ENCODE measurements around the gene SLC25A10.

Gene SLC25A10

DNA sequence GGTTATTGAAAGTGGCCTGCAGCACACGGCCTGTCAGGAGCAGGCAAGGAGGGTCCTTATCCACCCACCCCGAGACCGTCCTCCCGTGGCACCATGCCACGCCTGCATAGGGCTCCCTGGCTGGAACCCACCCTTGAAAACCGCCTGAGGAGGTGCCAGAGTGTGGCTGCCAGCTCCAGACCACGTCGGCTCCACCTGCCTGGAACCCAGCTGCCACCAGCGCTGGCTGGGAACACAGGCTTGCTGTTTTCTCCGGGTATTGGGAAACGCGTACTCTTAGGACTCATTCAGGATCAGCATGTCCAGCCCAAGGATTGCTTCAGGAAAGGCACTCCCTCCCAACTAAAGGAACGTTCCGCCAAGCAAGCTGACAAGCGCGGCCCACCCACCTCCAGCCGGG is 35.2 kb upstream of the SLC25A10 start:
- H3K27me3 ChIP-seq (replicated peaks; ENCODE audit: control insufficient read depth, insufficient read depth, low read length): no peaks in the 10 kb centered on the region
- no peak overlapping the region for H3K9ac ChIP-seq (ENCODE audit: low read length)
- H3K9me3 ChIP-seq (ENCODE audit: control insufficient read depth, low read length): no peaks in the 10 kb centered on the region
- DNase-seq (ENCODE audit: low read depth): no peak
- H3K4me3 ChIP-seq (ENCODE audit: low read length): no peak overlapping the region
- peaks cover 24% of the 10 kb centered on the region for H3K36me3 ChIP-seq (ENCODE audit: control insufficient read depth, insufficient read depth, low read length, severe bottlenecking)
- peaks cover 12% of the 10 kb centered on the region for H3K4me1 ChIP-seq (ENCODE audit: control insufficient read depth, insufficient read depth, low read length)

DNA sequence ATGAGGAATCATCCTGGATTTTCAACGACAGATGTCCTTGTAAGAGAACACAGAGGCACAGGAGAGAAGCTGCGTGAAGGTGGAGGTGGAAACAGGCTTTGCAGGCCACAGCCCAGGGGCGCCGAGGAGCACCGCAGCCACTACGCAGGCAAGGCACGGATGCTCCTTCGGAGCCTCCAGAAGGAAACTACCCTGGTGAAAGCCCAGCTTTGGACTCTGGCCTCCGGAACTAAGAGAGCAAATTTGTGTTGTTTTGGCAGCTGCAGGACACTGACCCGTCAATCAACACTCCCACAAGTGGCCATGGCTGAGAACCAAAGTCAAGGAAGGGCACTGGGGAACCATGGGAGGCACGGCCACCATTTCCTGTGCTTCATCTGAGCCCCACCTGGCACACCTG is 31.9 kb upstream of the SLC25A10 start:
- Histone ChIP-seq H3K9ac (ENCODE audit: low read length) (peak overlapping the region; percentile 36), H3K9me3 (ENCODE audit: control insufficient read depth, low read length) (no peaks in the 10 kb centered on the region)
- DNase-seq (ENCODE audit: low read depth): no peak

DNA sequence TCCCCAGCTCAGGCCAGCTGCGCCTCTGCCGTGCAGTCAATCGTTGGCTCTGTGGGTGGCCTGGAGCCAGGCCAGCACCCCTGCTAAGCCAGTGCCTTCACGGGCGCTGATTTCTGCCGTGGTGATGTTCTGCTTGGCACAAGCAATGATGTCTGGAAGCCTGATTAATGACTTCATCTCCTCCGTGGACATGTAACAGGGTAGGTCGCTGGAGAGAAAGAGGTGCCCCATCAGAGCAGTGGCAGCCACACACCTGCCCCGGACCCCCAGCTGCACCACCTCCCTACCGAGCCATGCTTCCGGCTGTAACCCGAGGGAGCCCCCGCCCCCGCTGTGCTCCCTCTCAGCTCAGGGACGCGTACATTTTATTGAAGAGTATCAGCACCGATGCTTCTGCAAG is 30.4 kb upstream of the SLC25A10 start:
- peaks cover 10% of the 10 kb centered on the region for H3K36me3 ChIP-seq (ENCODE audit: control insufficient read depth, insufficient read depth, low read length, severe bottlenecking)
- DNase-seq (ENCODE audit: low read depth): no peak
- no peak overlapping the region for H3K4me3 ChIP-seq (ENCODE audit: low read length)
- H3K9ac ChIP-seq (ENCODE audit: low read length): no peak overlapping the region
- peaks cover 33% of the 10 kb centered on the region for H3K4me1 ChIP-seq (ENCODE audit: control insufficient read depth, insufficient read depth, low read length)
- no peaks in the 10 kb centered on the region for H3K9me3 ChIP-seq (ENCODE audit: control insufficient read depth, low read length)
- no peaks in the 10 kb centered on the region for H3K27me3 ChIP-seq (replicated peaks; ENCODE audit: control insufficient read depth, insufficient read depth, low read length)

More for the DNA sequence above, 31.9 kb upstream of the SLC25A10 start:
- Histone ChIP-seq H3K4me1 (ENCODE audit: control insufficient read depth, insufficient read depth, low read length) (peaks cover 31% of the 10 kb centered on the region), H3K36me3 (ENCODE audit: control insufficient read depth, insufficient read depth, low read length, severe bottlenecking) (no peaks in the 10 kb centered on the region), H3K27me3 (replicated peaks; ENCODE audit: control insufficient read depth, insufficient read depth, low read length) (no peaks in the 10 kb centered on the region), H3K4me3 (ENCODE audit: low read length) (no peak overlapping the region)

DNA sequence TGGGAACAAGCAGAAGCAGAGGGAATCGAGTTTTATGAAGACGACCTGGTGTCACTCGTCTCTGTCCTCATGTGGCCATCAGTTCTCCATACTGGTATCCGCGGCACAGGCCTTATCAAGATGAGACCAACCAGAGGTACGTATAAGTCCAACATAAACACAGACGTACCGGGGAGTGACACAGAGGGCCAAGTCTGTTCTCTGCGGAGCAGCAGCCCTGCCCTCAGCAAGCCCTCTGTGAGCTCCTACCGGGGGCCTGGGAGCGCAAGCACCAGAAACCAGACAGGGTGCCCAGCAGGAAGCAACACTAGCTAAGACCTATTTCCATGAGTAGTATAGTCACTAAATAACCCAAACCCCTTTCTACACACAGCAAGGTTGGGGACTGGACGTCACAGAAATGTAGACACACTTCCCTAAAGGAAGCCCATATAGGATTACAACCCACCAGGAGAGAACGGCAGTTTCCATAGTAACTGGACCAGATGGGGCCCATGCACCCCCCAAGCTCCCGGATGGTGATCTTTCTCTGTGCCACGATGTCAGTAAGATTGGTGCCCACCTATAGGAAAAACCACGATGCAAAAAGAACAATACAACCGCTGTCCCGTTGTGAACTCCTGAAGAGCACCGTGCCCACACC is 29.4 kb upstream of the SLC25A10 start:
- peak; percentile 51 for DNase-seq (ENCODE audit: low read depth)
- Histone ChIP-seq H3K9me3 (ENCODE audit: control insufficient read depth, low read length) (no peaks in the 10 kb centered on the region), H3K4me3 (ENCODE audit: low read length) (peak overlapping the region; percentile 89), H3K4me1 (ENCODE audit: control insufficient read depth, insufficient read depth, low read length) (peaks cover 27% of the 10 kb centered on the region), H3K36me3 (ENCODE audit: control insufficient read depth, insufficient read depth, low read length, severe bottlenecking) (peaks cover 20% of the 10 kb centered on the region), H3K27me3 (replicated peaks; ENCODE audit: control insufficient read depth, insufficient read depth, low read length) (no peaks in the 10 kb centered on the region), H3K9ac (ENCODE audit: low read length) (peak overlapping the region; percentile 96)

DNA sequence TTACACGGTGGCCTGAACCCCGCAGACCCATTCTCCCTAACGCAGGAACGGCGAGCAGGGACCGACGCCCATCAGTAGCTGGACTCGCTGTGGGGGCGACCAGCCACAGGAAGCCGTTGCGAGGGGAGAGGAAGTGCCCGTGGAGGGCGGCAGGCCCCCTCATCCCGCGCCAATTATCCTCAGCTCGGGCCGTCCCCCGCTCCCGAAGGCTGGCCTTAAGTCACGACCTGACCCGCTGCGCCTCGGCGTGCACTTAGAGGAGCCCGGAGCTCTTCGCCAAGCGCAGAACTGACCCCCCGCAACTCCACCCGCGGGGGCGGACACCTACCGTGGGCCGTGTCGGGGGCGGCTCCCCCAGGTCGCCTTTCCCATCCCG is 28.9 kb upstream of the SLC25A10 start:
- no peaks in the 10 kb centered on the region for H3K9me3 ChIP-seq (ENCODE audit: control insufficient read depth, low read length)
- peak overlapping the region; percentile 96 for H3K9ac ChIP-seq (ENCODE audit: low read length)
- DNase-seq (ENCODE audit: low read depth): no peak
- no peaks in the 10 kb centered on the region for H3K27me3 ChIP-seq (replicated peaks; ENCODE audit: control insufficient read depth, insufficient read depth, low read length)
- H3K36me3 ChIP-seq (ENCODE audit: control insufficient read depth, insufficient read depth, low read length, severe bottlenecking): peaks cover 26% of the 10 kb centered on the region
- H3K4me3 ChIP-seq (ENCODE audit: low read length): peak overlapping the region; percentile 89
- H3K4me1 ChIP-seq (ENCODE audit: control insufficient read depth, insufficient read depth, low read length): peaks cover 27% of the 10 kb centered on the region

DNA sequence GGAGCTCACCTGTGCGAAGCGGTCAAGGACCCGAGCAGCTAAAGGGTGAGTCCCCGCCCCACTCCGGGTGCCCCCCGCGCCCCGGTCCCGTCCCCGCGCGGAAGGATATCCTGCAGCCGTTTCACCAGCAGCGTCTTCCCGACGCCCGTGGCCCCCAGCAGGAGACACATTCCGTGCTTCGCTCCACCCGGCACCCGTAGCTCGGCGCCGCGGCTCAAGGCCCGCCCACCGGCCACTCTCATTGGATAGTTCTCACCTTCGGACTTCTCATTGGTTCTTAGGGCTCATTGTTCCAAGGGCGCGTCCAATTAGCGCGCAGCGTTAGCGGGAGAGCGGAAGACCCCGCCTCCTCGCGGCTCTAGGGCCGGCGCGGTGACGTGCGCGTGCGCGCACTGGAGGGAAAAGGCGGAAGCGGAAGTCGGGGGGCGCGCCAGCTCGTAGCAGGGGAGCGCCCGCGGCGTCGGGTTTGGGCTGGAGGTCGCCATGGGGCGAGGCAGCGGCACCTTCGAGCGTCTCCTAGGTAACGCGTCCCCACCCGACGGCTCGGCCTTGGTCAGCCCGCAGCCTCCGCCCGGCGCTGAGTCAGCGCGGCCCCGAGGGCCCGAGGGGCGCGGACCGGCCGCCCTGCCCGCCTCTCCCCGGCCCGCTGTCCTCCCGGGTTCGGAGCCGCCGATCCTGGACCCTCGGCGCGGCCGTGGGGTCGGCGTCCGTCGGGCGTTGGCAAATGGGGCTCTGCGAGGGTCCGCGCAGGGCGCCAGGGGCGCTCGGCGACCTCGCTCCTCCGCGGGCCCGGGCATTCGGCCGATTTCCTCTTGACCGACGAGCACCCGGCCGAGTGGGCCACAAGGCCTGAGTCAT is 28.3 kb upstream of the SLC25A10 start, which contains the start of the genes ARL16 and HGS:
Gene ARL16, minus strand, starts transcription at position 214 of the 858 bp plus-strand sequence. Its CDS starts 44 bp downstream, at position 170.
Gene HGS, plus strand, starts transcription at position 428 of the 858 bp plus-strand sequence. Its CDS starts 56 bp downstream, at position 484.
- DNase-seq (ENCODE audit: low read depth): peak; percentile 100
- H3K9me3 ChIP-seq (ENCODE audit: control insufficient read depth, low read length): no peaks in the 10 kb centered on the region
- peaks cover 27% of the 10 kb centered on the region for H3K4me1 ChIP-seq (ENCODE audit: control insufficient read depth, insufficient read depth, low read length)
- H3K9ac ChIP-seq (ENCODE audit: low read length): peak within 1 kb of the TSS; percentile 96
- no peaks in the 10 kb centered on the region for H3K27me3 ChIP-seq (replicated peaks; ENCODE audit: control insufficient read depth, insufficient read depth, low read length)
- peak within 1 kb of the TSS; percentile 89 for H3K4me3 ChIP-seq (ENCODE audit: low read length)
- peaks cover 32% of the 10 kb centered on the region for H3K36me3 ChIP-seq (ENCODE audit: control insufficient read depth, insufficient read depth, low read length, severe bottlenecking)

DNA sequence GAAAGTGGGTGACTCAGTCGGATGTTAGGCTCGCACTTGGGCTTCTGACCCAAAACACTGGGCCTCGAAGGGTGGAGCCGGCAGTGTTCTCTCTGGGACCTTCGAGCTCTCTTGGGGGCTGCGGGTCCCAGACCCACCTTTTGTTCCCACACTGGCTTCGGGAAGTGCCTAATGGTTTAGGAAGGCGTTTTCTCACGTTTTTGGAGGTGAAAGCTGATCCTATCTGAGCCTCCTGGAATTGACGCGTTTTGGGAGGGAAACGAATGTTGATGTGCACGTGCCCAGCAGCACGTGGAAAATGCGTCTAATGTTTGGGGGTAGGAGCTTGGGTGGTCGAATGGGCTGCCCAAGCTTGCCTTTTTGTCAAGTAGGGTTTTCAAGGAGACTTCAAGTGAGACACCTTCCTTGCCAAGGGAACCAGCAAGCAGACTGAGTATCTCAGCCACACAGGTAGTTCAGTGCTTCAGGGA is 27.6 kb upstream of the SLC25A10 start:
- Histone ChIP-seq H3K27me3 (replicated peaks; ENCODE audit: control insufficient read depth, insufficient read depth, low read length) (no peaks in the 10 kb centered on the region), H3K9ac (ENCODE audit: low read length) (peak overlapping the region; percentile 90), H3K4me3 (ENCODE audit: low read length) (peak overlapping the region; percentile 89), H3K9me3 (ENCODE audit: control insufficient read depth, low read length) (no peaks in the 10 kb centered on the region), H3K36me3 (ENCODE audit: control insufficient read depth, insufficient read depth, low read length, severe bottlenecking) (peaks cover 38% of the 10 kb centered on the region), H3K4me1 (ENCODE audit: control insufficient read depth, insufficient read depth, low read length) (peaks cover 27% of the 10 kb centered on the region)
- peak; percentile 87 for DNase-seq (ENCODE audit: low read depth)

DNA sequence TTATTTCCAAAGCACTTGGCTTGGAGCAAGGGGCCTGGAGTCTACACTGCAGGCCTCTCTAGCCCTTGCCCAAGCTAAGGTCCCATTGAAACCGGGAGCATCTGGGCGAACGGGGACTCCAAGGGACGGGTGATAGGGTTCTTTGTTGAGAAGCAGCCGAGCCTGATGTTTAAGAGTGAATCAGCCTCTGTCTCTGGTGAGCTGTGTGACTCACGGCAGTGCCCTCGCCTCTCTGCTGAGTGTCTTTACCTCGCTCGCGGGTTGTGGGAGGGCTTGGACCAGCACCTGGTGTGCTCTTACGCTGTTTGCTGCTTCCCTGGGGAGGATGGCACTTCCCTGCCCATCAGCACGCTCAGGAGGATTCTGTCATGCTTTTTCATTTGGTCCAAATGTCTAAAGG is 27.0 kb upstream of the SLC25A10 start:
- DNase-seq (ENCODE audit: low read depth): peak; percentile 64
- Histone ChIP-seq H3K36me3 (ENCODE audit: control insufficient read depth, insufficient read depth, low read length, severe bottlenecking) (peaks cover 45% of the 10 kb centered on the region), H3K4me3 (ENCODE audit: low read length) (peak overlapping the region; percentile 89), H3K9ac (ENCODE audit: low read length) (peak overlapping the region; percentile 90), H3K9me3 (ENCODE audit: control insufficient read depth, low read length) (no peaks in the 10 kb centered on the region), H3K4me1 (ENCODE audit: control insufficient read depth, insufficient read depth, low read length) (peaks cover 27% of the 10 kb centered on the region), H3K27me3 (replicated peaks; ENCODE audit: control insufficient read depth, insufficient read depth, low read length) (no peaks in the 10 kb centered on the region)

DNA sequence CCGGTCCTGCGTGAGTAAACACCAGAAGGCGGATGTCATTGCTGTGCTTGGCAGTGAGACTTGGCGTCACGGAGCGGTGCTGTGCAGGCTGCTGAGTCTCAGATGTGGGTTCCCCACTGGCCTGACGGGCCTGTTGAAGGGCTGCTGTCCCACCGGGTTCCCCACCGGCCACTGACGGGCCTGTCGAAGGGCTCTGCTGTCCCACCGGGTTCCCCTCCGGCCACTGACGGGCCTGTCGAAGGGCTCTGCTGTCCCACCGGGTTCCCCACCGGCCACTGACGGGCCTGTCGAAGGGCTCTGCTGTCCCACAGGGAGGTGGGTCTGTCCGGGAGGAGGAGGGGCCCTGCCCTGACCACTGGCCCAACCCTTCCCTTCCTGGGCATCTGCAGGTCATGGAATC is 25.5 kb upstream of the SLC25A10 start:
- H3K4me3 ChIP-seq (ENCODE audit: low read length): no peak overlapping the region
- H3K27me3 ChIP-seq (replicated peaks; ENCODE audit: control insufficient read depth, insufficient read depth, low read length): no peaks in the 10 kb centered on the region
- H3K36me3 ChIP-seq (ENCODE audit: control insufficient read depth, insufficient read depth, low read length, severe bottlenecking): peaks cover 60% of the 10 kb centered on the region
- H3K9ac ChIP-seq (ENCODE audit: low read length): no peak overlapping the region
- no peaks in the 10 kb centered on the region for H3K9me3 ChIP-seq (ENCODE audit: control insufficient read depth, low read length)
- H3K4me1 ChIP-seq (ENCODE audit: control insufficient read depth, insufficient read depth, low read length): peaks cover 27% of the 10 kb centered on the region
- DNase-seq (ENCODE audit: low read depth): no peak

DNA sequence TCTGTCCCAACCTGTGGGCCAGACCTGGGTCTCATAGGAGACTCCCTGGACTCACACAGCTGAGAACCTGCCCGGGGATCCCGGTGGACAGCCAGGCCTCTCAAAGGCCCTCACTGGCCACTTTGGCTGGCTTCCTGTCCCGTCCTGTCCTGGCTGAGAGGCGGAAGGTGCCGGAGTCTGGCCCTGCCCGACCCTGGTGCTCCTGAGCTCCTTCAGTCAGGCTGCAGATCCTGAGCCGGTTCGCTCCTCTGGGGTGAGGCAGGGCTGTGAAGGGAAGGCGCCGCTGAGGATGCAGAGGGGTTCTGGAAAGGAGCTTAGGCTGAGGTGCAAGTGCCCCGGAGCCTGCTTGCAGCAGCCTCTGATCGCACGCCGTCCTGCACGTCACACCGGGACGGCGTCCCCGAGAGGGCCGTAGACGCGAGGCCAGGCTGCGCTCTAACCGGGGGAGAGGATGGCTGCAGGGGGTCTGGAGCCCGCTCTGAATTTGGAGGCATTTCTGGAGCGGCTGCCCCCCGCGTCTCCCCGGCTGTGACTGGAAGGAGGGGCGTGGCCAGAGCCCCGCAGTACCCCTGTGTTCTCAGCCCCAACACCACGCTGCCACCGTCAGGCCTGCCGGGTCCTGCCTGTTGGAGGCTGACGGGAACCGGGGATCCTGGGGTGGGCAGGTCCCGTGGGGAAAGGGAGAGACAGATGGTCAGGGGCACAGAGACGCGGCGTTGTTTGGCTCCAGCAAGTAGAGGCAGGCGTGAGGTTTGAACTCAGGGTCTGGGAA is 24.1 kb upstream of the SLC25A10 start:
- no peak for DNase-seq (ENCODE audit: low read depth)
- Histone ChIP-seq H3K4me1 (ENCODE audit: control insufficient read depth, insufficient read depth, low read length) (peaks cover 14% of the 10 kb centered on the region), H3K9ac (ENCODE audit: low read length) (no peak overlapping the region), H3K9me3 (ENCODE audit: control insufficient read depth, low read length) (no peaks in the 10 kb centered on the region), H3K36me3 (ENCODE audit: control insufficient read depth, insufficient read depth, low read length, severe bottlenecking) (peaks cover 71% of the 10 kb centered on the region), H3K4me3 (ENCODE audit: low read length) (no peak overlapping the region), H3K27me3 (replicated peaks; ENCODE audit: control insufficient read depth, insufficient read depth, low read length) (no peaks in the 10 kb centered on the region)

DNA sequence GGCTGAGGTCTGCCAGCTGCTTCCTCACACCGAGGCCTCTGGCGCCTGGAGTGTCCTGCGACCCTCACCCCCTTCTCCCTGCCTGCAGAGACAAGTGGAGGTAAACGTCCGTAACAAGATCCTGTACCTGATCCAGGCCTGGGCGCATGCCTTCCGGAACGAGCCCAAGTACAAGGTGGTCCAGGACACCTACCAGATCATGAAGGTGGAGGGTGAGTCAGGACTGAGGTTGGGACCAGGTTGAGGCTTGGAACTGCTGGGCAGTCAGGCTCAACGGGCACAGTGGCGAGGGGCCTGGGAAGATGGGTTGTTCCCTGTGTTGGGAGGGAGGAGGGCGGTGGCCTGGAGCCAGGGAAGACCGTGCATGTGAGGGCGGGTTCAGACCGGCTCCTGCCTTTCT is 23.5 kb upstream of the SLC25A10 start:
- Histone ChIP-seq H3K27me3 (replicated peaks; ENCODE audit: control insufficient read depth, insufficient read depth, low read length) (no peaks in the 10 kb centered on the region), H3K4me3 (ENCODE audit: low read length) (no peak overlapping the region), H3K36me3 (ENCODE audit: control insufficient read depth, insufficient read depth, low read length, severe bottlenecking) (peaks cover 77% of the 10 kb centered on the region), H3K9me3 (ENCODE audit: control insufficient read depth, low read length) (no peaks in the 10 kb centered on the region), H3K9ac (ENCODE audit: low read length) (no peak overlapping the region), H3K4me1 (ENCODE audit: control insufficient read depth, insufficient read depth, low read length) (peaks cover 13% of the 10 kb centered on the region)
- no peak for DNase-seq (ENCODE audit: low read depth)
